WTC11 (cell line): Measurements from ENCODE around the gene ZNF764. TPM values are rescaled to one million over a fixed set of nuclear protein-coding genes. Genes with fewer than 3 reads are reported as not detected.

Experiments used
- AFF4 ChIP-seq: sonication (generic); formaldehyde crosslinking; IDR thresholded peaks from 2 replicates; pipeline ENCODE4 v1.8.1; 2023; ENCODE audit warnings: mild to moderate bottlenecking, missing genetic modification reagents, borderline replicate concordance
- ATF1 ChIP-seq: sonication (generic); formaldehyde crosslinking; IDR thresholded peaks from 2 replicates; pipeline ENCODE4 v1.8.1; 2023; ENCODE audit warnings: mild to moderate bottlenecking, moderate library complexity, missing genetic modification reagents
- ATF6 ChIP-seq: sonication (generic); formaldehyde crosslinking; IDR thresholded peaks from 2 replicates; pipeline ENCODE4 v1.8.1; 2023; ENCODE audit warnings: mild to moderate bottlenecking, missing genetic modification reagents
- CBFB ChIP-seq: sonication (generic); formaldehyde crosslinking; IDR thresholded peaks from 2 replicates; pipeline ENCODE4 v1.8.1; 2022; ENCODE audit warnings: mild to moderate bottlenecking, low read depth, missing genetic modification reagents
- E2F1 ChIP-seq: sonication (generic); formaldehyde crosslinking; IDR thresholded peaks from 2 replicates; pipeline ENCODE4 v1.8.0; 2022; ENCODE audit warnings: mild to moderate bottlenecking, missing genetic modification reagents
- E2F4 ChIP-seq: sonication (generic); formaldehyde crosslinking; IDR thresholded peaks from 2 replicates; pipeline ENCODE4 v1.8.1; 2022; ENCODE audit warnings: low read depth, mild to moderate bottlenecking, moderate library complexity, missing genetic modification reagents, borderline replicate concordance
- ETV6 ChIP-seq: sonication (generic); formaldehyde crosslinking; IDR thresholded peaks from 2 replicates; pipeline ENCODE4 v1.8.1; 2022; ENCODE audit warnings: mild to moderate bottlenecking, missing genetic modification reagents
- FOXK1 ChIP-seq: sonication (generic); formaldehyde crosslinking; IDR thresholded peaks from 2 replicates; pipeline ENCODE4 v1.8.0; 2022; ENCODE audit warnings: mild to moderate bottlenecking, moderate library complexity, missing genetic modification reagents
- FOXP1 ChIP-seq: sonication (generic); formaldehyde crosslinking; IDR thresholded peaks from 2 replicates; pipeline ENCODE4 v1.8.0; 2022; ENCODE audit warnings: missing genetic modification reagents, mild to moderate bottlenecking, moderate library complexity, borderline replicate concordance
- GABPB1 ChIP-seq: sonication (generic); formaldehyde crosslinking; IDR thresholded peaks from 2 replicates; pipeline ENCODE4 v1.8.1; 2023; ENCODE audit warnings: mild to moderate bottlenecking, missing genetic modification reagents
- GRHL2 ChIP-seq: fragments of 250-450 bp; sonication (Bioruptor Pico); IDR thresholded peaks from 2 replicates; pipeline ENCODE4 v1.8.0; 2022; ENCODE audit warnings: mild to moderate bottlenecking, moderate library complexity; ENCODE audit not compliant: insufficient replicate concordance, severe bottlenecking
- HMGA2 ChIP-seq: fragments of 250-450 bp; sonication (Bioruptor Pico); IDR thresholded peaks from 2 replicates; pipeline ENCODE4 v1.4.0; 2021; ENCODE audit warnings: mild to moderate bottlenecking, moderate library complexity
- KAT7 ChIP-seq: sonication (generic); formaldehyde crosslinking; IDR thresholded peaks from 2 replicates; pipeline ENCODE4 v1.8.1; 2023; ENCODE audit warnings: missing genetic modification reagents, mild to moderate bottlenecking, borderline replicate concordance
- NFATC4 ChIP-seq: fragments of 250-450 bp; sonication (Bioruptor Pico); IDR thresholded peaks from 2 replicates; pipeline ENCODE4 v1.9.0; 2021; ENCODE audit warnings: mild to moderate bottlenecking
- NR1H2 ChIP-seq: sonication (generic); formaldehyde crosslinking; IDR thresholded peaks from 2 replicates; pipeline ENCODE4 v1.9.0; 2021; ENCODE audit warnings: mild to moderate bottlenecking, moderate library complexity, missing genetic modification reagents
- NR3C1 ChIP-seq: sonication (generic); formaldehyde crosslinking; conservative IDR thresholded peaks from 2 replicates; pipeline ENCODE4 v1.8.1; 2023; ENCODE audit warnings: low read depth, mild to moderate bottlenecking, missing genetic modification reagents
- OVOL2 ChIP-seq: fragments of 250-450 bp; sonication (Bioruptor Pico); IDR thresholded peaks from 2 replicates; pipeline ENCODE4 v1.9.0; 2021; ENCODE audit warnings: mild to moderate bottlenecking, borderline replicate concordance
- PRRX2 ChIP-seq: fragments of 250-450 bp; sonication (Bioruptor Pico); IDR thresholded peaks from 2 replicates; pipeline ENCODE4 v1.8.0; 2021; ENCODE audit warnings: mild to moderate bottlenecking
- RORB ChIP-seq: fragments of 250-450 bp; sonication (Bioruptor Pico); IDR thresholded peaks from 2 replicates; pipeline ENCODE4 v1.9.0; 2021; ENCODE audit warnings: mild to moderate bottlenecking
- SMAD4 ChIP-seq: sonication (generic); formaldehyde crosslinking; IDR thresholded peaks from 2 replicates; pipeline ENCODE4 v1.8.0; 2022; ENCODE audit warnings: mild to moderate bottlenecking, missing genetic modification reagents
- SOX15 ChIP-seq: fragments of 250-450 bp; sonication (Bioruptor Pico); IDR thresholded peaks from 2 replicates; pipeline ENCODE4 v1.9.0; 2021; ENCODE audit warnings: mild to moderate bottlenecking
- TEAD4 ChIP-seq: sonication (generic); formaldehyde crosslinking; IDR thresholded peaks from 2 replicates; pipeline ENCODE4 v1.8.0; 2022; ENCODE audit warnings: mild to moderate bottlenecking, missing genetic modification reagents
- ZBTB21 ChIP-seq: sonication (generic); formaldehyde crosslinking; IDR thresholded peaks from 2 replicates; pipeline ENCODE4 v1.8.1; 2023; ENCODE audit warnings: mild to moderate bottlenecking, missing genetic modification reagents, borderline replicate concordance
- ZMAT4 ChIP-seq: fragments of 250-450 bp; sonication (Bioruptor Pico); IDR thresholded peaks from 2 replicates; pipeline ENCODE4 v1.9.0; 2021; ENCODE audit warnings: mild to moderate bottlenecking
- ZNF232 ChIP-seq: sonication (generic); formaldehyde crosslinking; IDR thresholded peaks from 2 replicates; pipeline ENCODE4 v1.8.0; 2022; ENCODE audit warnings: mild to moderate bottlenecking, missing genetic modification reagents
- ZNF423 ChIP-seq: fragments of 250-450 bp; sonication (Bioruptor Pico); IDR thresholded peaks from 2 replicates; pipeline ENCODE4 v2.1.2; 2022; ENCODE audit warnings: mild to moderate bottlenecking, moderate library complexity
- ZNF671 ChIP-seq: fragments of 250-450 bp; sonication (Bioruptor Pico); IDR thresholded peaks from 2 replicates; pipeline ENCODE4 v1.8.0; 2021; ENCODE audit warnings: mild to moderate bottlenecking
- total RNA-seq: library from RNA; stranded (reverse); gene quantifications from 3 replicates; pipeline ENCODE4 v1.2.3, GENCODE V29; 2021
- TF ChIP-seq, protein P1 (sequence below): fragments of 250-450 bp; sonication (Bioruptor Pico); IDR thresholded peaks from 2 replicates; pipeline ENCODE4 v1.9.0; 2021; ENCODE audit warnings: moderate library complexity, mild to moderate bottlenecking, inconsistent platforms, borderline replicate concordance
- TF ChIP-seq, protein P2 (sequence below): sonication (generic); formaldehyde crosslinking; IDR thresholded peaks from 2 replicates; pipeline ENCODE4 v1.8.1; 2023; ENCODE audit warnings: mild to moderate bottlenecking, missing genetic modification reagents, moderate library complexity

ZNF764 gene
- total RNA-seq, 1 experiment from 2014 or later: 10.4 TPM

GRCh38 chr16:30526823-30527634 lies 31.1 kb downstream of the ZNF764 start (continued):
- TF ChIP-seq FOXP1 (CRISPR knock-in tag) (no peak), TEAD4 (CRISPR knock-in tag) (no peak), NR3C1 (CRISPR knock-in tag) (no peak), GABPB1 (CRISPR knock-in tag) (peak; percentile 36; the same call in 1 of the 2 replicates), AFF4 (CRISPR knock-in tag) (no peak), E2F4 (no peak), RORB (no peak), ZNF671 (CRISPR knock-in tag) (no peak), GRHL2 (CRISPR knock-in tag) (no peak), NR1H2 (CRISPR knock-in tag) (no peak), SMAD4 (CRISPR knock-in tag) (no peak), ZNF423 (CRISPR knock-in tag) (peak; percentile 70; the same call in 1 of the 2 replicates), PRRX2 (no peak), SOX15 (no peak), HMGA2 (CRISPR knock-in tag) (no peak), E2F1 (CRISPR knock-in tag) (no peak), KAT7 (CRISPR knock-in tag) (no peak; the same call in 1 of the 2 replicates), NFATC4 (no peak), ZMAT4 (no peak), ZBTB21 (CRISPR knock-in tag) (no peak), ZNF232 (peak; percentile 70; the same call in 1 of the 2 replicates), CBFB (no peak), ETV6 (CRISPR knock-in tag) (no peak), ATF6 (CRISPR knock-in tag) (no peak), ATF1 (CRISPR knock-in tag) (no peak), FOXK1 (CRISPR knock-in tag) (no peak), OVOL2 (0 out of 2 replicates have a peak, but pooled peaks have one; percentile 39)
- TF ChIP-seq, protein P1, sequence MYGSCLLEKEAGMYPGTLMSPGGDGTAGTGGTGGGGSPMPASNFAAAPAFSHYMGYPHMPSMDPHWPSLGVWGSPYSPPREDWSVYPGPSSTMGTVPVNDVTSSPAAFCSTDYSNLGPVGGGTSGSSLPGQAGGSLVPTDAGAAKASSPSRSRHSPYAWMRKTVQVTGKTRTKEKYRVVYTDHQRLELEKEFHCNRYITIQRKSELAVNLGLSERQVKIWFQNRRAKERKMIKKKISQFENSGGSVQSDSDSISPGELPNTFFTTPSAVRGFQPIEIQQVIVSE (CRISPR knock-in tag): no peak
- TF ChIP-seq, protein P2, sequence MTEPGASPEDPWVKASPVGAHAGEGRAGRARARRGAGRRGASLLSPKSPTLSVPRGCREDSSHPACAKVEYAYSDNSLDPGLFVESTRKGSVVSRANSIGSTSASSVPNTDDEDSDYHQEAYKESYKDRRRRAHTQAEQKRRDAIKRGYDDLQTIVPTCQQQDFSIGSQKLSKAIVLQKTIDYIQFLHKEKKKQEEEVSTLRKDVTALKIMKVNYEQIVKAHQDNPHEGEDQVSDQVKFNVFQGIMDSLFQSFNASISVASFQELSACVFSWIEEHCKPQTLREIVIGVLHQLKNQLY (CRISPR knock-in tag): no peak
